ENCODE data around the gene APCDD1L.
"Not testable (repeated sequence)": the region's sequence is repeated elsewhere in the genome, so short reads cannot be mapped to it uniquely, and the experiment has no call there.

The APCDD1L gene

DNA sequence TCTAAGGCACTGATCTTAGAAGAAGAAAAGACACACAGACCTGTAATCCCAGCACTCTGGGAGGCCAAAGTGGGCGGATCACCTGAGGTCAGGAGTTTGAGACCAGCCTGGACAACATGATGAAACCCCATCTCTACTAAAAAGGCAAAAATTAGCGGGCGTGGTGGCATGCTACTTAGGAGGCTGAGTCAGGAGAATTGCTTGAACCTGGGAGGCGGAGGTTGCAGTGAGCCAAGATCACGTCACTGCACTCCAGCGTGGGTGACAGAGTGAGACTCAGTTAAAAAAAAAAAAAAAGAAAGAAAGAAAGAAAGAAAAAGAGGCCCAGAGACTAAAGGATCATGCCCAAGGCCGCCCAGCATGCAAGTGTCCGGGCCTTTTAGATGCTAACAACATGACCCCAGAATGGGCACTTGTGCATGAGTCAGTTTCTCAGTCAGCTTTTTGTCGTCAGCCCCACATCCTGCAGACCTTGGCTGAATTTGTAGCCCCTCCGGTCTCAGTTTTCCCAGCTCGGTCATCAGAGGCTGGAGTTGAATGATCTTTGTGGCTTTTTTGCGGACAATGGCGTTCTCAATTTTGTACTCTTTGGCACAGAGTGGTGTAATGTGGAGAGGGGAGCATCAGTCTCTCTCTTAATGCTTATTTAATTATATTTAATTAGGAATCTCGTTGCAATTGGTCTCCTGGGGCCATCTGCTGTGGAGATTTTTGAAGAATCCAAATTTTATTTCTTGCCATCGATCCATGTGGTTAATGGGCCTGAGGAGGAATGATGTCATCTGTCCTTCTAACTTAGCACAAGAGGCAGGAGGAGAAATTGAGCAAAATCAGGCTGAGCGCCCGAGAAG lies 30.6 kb upstream of the APCDD1L start:
- no peak for DNase-seq (ENCODE audit: extremely low read depth in 1 of 2, low read depth in 1 of 2)

DNA sequence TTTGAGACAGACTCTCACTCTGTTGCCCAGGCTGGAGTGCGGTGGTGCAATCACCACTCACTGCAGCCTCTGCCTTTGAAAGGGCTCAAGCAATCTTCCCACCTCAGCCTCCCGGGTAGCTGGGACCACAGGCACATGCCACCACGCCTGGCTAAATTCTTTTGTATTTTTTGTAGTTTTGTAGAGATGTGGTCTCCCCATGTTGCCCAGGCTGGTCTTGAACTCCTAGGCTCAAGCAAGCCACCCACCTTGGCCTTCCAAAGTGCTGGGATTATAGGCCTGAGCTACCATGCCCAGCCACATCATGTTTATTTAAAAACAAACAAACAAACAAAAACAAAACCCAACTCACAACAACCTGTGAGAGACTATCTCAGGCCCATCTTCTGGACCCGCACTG lies 29.7 kb upstream of the APCDD1L start:
- DNase-seq (ENCODE audit: extremely low read depth in 1 of 2, low read depth in 1 of 2), result no peak

DNA sequence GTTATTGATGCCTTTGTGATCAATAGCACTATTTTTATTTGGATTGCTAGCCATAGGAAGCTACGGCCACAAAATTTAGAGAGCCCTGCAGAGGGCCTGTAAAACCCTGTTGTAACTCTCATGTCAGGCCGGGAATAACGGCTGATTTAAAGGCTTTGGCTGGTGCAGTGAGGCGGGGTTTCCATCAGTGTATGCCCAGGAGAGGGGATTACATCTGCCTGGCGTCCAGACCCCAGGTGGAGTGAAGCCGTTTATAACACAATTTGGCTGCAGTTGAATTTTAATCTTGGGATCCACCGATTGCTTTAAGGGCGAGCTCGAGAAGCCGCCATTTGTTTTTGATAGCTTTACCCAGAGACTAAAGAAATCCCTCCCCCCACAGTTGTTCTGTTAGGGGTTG lies 29.1 kb upstream of the APCDD1L start:
- DNase-seq (ENCODE audit: extremely low read depth in 1 of 2, low read depth in 1 of 2), result no peak

DNA sequence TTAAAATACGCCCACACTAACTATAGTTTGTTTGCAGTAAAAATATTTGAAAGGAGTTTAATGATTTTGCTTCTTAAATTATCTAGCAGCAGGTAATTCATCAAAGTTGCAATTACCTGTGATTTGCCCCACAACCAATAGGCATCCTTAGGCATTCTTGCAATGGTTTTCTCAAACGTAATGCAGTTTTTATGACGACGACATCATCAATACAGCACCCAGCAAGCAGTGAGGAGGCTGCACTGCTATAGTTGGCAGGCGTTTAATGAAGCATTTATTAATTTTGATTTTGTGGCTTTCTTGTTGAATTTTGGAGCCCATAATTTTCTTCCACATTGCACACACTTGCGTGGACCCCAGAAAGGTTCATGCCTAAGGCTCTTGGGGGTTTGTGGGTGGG lies 28.1 kb upstream of the APCDD1L start:
- DNase-seq (ENCODE audit: extremely low read depth in 1 of 2, low read depth in 1 of 2), result no peak

DNA sequence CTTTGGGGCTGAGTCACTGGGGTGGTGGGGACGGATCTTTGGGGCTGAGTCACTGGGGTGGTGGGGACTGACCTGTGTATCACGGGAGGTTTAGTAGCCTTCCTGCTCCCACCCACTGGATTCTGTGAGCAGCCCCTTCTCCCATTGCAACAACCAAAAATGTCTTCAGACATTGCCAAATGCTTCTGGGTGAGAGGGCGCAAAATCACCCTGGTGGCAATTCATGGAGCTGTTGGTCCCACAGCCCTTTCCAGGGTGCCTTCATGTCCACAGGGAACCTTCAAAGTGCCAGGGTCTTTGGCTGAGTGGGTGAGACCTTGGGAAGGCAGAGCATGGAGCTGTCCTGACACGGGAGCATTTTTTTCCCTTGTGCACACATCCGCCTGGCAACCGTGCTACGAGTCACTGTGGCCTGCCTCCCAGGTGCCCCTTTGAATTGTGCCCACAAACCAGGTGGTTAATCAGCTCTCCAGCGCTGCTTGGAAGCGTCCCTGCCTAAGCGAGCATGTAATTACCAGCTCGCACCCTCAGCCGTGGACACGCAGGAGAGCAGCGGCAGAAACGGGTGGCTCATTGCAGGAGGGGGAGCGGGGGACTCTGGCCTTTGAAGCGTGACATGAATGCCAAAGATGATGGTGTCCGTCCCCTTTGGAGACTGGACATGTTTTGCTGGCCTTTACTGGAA lies 27.4 kb upstream of the APCDD1L start:
- DNase-seq (ENCODE audit: extremely low read depth in 1 of 2, low read depth in 1 of 2), result no peak

DNA sequence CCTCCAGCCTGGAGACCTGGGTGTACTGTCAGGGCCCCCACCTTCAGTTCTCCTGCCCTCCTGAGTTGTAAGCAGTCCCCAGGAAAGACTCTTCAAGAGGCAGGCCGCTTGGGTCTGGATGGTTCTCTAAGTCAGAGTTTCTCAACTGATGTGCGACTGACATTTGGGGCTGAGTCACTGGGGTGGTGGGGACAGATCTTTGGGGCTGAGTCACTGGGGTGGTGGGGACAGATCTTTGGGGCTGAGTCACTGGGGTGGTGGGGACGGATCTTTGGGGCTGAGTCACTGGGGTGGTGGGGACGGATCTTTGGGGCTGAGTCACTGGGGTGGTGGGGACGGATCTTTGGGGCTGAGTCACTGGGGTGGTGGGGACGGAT lies 26.8 kb upstream of the APCDD1L start:
- DNase-seq (ENCODE audit: extremely low read depth in 1 of 2, low read depth in 1 of 2), result not testable (repeated sequence)

DNA sequence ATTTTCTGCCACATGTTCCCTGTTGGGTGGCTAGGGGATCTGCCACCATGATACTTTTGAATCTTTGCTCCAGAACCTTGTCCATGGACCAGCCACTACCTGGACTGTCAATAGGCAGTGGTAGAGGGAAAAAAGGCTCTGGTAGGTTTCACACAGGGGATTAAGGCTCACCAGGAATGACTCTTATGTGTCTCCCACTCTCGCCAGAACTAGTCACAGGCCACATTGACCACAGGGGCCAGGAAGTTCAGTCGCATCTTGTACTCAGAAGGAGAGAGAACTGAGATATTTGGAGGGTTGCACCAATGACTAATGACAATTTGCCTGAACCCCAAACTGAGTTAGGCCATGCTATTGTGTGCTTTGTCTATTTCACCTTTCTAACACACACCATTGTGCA lies 23.6 kb upstream of the APCDD1L start:
- no peak for DNase-seq (ENCODE audit: extremely low read depth in 1 of 2, low read depth in 1 of 2)

DNA sequence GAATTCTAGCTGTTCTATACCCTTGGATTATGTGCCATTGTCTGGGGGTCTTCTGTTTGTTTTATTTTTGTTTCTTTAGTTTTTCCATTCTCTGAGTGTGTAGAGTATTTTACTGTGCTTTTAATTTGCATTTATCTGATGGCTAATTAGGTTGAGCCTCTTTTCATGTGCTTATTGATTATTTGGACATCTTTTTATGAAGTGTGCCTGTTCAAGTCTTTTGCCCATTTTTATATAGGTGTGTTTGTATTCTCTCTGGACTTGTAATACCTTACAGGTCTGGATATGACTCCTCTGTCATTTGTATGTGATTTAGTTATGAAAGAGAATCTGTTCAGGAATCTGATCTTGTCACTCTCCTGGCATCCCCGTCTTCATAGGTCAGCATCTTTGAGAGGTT lies 22.6 kb upstream of the APCDD1L start:
- DNase-seq (ENCODE audit: extremely low read depth in 1 of 2, low read depth in 1 of 2), result no peak

DNA sequence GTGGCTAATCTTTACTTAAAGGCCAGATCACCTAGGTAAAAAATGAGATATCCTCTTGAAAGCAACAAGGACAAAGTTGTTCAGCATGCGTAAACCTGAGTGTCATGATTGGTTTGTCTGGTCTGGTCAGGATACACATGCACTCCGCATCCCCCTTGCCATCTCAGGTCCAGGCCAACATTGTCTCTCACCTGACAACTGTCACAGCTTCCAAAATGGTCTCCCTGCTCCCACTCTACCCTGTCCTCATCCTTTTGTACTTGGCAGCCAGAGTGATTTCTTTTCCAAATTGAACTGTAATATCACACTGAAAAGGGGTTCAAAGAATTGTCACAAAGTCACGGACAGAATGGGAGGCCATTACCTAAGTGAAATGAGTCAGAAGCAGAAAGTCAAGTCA lies 21.1 kb upstream of the APCDD1L start:
- DNase-seq (ENCODE audit: extremely low read depth in 1 of 2, low read depth in 1 of 2), result no peak

DNA sequence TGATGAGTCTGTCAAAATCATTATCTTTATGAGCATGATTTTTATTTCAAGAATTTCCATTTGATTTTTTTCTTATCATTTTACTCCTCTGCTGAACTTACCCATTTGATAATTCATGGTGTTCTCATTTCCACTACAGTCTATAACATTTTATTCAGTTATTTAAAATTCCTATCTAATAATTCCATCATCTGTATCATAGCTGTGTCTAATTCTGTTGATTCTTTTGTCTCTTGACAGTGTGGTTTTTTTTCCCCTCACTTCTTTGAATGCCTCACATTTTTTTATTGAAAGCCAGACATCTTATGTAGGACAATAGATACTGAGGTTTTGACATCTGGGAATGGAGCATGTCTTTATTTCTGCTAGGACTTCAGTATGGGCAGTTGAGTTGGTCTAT lies 16.5 kb upstream of the APCDD1L start:
- DNase-seq (ENCODE audit: extremely low read depth in 1 of 2, low read depth in 1 of 2), result no peak

DNA sequence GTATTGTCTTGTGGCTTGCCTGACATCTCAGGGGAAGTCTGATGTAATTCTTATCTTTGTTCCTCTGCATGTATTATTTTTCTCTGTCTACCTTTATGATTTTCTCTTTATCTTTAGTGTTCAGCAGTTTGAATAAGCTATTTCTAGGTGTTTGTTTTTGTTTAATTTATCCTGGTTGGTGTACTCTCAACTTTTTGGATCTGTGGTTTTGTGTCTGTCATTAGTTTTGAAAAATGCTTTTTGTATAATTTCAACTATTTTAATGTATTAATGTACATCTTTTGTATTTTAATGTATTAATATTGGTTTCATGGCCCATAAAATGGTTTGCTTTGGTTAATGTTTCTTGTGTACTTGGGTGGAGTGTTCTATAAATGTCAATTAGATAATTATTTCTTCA lies 15.9 kb upstream of the APCDD1L start:
- DNase-seq (ENCODE audit: extremely low read depth in 1 of 2, low read depth in 1 of 2), result no peak

DNA sequence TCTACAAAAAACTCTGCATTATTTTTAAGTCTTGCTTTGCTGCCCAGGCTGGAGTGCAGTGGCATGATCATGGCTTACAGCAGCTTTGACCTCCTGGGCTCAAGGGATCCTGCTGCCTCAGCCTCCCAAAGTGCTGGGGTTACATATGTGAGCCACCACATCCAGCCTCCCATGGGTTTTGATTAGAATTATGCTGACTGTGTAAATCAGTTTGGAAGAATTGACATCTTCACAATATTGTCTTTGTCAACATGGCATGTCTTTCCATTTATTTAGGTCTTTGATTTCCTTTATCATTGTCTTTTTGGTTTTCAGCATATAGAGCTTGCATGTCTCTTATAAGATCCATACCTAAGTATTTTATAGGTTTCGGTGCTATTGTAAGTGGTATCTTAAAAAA lies 13.2 kb upstream of the APCDD1L start:
- no peak for DNase-seq (ENCODE audit: extremely low read depth in 1 of 2, low read depth in 1 of 2)

DNA sequence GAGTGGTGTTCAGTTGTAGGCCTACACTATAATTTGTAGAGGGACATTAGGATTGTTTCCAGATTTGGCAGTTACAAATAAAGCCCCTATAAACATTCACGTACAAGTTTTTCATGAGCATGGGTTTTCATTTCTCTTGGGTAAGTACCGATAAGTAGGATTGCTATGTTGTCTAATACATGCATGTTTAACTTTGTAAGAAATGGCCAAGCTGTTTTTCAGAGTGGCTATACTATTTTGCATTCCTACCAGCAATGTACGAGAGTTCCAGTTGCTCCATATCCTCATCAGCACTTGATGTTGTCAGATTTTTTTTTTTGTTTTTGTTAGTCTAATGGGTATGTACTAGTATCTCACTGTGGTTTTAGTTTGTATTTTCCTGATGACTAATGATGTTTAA lies 11.2 kb upstream of the APCDD1L start:
- no peak for DNase-seq (ENCODE audit: extremely low read depth in 1 of 2, low read depth in 1 of 2)

DNA sequence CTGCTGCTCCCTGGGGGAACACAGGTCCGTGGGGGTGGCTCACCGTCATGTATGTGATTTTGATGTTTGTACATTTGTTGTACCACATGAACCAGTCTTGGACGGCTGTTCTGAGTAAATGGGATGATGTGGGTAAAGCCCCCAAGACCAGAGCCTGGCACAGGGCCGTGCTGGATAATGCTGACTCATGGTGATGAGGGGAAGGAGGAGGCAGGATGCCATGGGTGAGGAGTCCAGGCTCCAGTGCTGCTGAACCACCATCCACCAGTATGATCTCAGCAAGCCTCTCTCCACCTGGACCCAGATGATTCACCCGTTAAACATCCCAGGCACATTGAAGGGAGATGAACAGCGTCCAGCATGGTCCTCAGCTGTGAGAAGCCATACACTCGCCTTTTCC lies 9.6 kb upstream of the APCDD1L start:
- no peak for DNase-seq (ENCODE audit: extremely low read depth in 1 of 2, low read depth in 1 of 2)

DNA sequence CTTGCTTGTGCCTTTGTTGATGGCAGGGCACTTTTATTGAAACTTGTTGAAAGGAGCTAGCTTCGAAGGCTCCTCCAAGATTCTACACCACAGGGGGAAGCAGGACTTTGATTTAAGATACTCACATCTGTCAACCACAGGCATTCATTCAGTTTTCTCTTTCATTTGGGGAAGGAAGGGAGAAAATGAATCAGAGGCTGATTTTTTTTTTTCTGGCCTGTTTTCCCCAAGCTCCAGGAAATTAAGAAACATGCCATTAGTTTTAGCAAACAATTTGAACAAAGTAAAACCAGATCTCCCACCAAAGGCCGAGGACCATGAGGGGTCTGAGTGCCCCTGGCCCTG lies 8.7 kb upstream of the APCDD1L start:
- no peak for DNase-seq (ENCODE audit: extremely low read depth in 1 of 2, low read depth in 1 of 2)

DNA sequence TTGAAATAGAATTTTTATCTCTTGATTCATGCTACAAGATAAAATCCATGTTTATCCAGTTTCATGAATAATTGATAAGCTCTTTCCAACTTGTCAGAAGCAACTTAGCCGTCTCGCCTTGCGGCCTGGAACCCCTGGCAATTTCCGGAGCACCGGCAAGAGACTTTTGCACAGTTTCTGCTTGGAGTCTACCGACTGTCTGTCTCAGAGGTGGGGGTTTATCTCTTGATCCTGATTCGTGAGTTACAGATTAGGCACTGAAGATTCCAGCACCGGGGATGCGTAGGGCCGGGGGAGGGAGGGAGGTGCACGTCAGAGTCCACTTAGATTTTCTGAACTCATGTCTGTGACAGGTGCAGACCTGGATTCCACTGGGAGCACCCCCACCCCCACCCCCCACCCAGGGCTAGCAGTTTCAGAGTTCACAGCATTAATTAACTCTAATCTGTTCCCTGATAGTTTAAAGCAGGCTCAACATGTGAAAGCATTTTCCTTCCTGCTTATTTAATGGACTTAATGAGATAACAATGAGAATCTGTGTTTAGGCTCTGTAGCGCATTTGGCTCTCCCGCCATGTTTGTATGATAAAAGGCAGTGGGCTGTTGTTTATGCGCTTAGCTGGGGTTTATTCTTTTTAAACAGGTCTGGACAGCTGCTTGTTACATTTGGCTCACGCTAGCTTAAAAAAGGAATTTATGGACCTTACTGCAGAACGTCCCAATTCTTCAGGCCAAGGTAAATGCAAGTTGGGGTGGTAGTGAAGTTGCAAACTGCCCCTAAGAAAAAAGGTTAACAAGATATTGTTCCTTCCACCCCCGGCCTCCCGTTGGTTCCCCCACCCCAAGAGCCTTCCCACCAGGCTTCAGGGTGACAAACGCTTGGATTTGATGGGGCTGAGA lies 8.1 kb upstream of the APCDD1L start:
- DNase-seq (ENCODE audit: extremely low read depth in 1 of 2, low read depth in 1 of 2), result no peak

DNA sequence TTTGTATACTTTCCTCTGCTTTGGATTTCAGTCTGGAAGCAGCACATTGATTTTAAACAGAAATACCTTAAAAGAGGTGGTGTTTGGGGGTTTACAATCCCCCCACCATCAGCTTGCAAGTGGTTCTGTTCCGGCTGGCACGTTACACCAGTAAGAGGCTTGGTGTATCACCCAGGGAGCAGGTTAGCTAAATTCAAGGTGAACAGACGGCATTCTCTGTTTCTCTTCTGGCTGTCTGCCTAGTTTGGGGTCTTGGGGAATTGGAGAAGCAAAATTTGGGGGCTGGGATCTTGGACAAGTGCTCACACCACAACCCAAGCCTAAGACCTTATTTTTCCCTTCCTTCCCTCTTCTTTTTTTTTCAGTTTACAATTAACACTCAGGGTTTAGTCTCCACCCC lies 7.5 kb upstream of the APCDD1L start:
- DNase-seq (ENCODE audit: extremely low read depth in 1 of 2, low read depth in 1 of 2), result no peak

DNA sequence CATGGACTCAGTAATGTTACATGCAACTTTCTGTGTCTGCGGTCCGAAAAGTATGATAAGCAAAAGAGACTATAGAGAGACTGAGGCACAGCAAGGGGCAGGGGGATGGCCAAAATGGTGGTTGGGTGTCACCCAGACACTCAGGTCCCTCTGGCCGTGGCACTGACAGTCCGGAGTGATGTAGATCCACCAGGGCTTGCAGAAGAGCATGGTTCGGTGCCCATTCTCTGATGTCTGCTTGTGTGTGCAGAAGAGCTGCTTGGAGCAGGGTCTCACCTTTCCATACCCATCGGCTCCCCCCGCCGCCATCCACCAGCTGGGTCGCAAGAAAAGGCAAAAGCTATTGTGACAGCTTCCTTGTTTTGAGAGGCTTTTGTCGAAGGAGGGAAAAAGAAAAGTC lies 6.6 kb upstream of the APCDD1L start:
- no peak for DNase-seq (ENCODE audit: extremely low read depth in 1 of 2, low read depth in 1 of 2)

DNA sequence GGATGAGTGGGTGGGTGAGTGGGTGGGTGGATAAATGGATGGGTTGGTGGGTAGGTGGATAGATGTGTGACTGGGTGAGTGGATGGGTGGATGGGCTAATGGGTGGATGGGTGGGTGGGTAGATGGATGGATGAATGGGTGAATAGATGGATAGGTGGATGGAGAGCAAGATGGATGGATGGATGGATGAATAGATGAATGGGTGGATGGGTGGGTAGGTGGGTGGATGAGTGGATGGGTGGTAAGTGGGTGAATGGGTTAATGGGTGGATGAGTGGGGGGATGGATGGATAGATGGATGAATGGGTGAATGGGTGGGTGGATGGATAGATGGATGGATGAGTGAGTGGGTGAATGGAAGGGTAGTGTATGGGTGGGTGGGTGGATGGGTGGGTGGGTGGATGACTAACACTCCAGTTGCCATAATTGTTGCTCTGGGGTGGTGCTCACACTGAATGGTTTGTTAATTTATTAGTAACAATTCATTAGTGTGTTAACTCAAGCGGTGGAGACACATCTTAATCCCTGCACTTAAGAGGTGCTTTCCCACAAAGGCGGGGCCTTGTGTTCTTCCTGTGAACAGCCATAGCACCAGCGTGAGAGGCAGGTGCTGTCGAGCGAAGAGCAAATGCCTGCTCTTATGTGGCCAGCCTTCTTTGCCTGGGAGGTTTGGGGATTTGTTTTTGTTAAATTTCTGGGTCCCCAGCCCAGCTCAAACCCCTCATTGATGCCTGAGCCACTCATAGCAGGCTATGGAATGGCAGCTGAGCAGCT lies 4.9 kb upstream of the APCDD1L start:
- no peak for DNase-seq (ENCODE audit: extremely low read depth in 1 of 2, low read depth in 1 of 2)

DNA sequence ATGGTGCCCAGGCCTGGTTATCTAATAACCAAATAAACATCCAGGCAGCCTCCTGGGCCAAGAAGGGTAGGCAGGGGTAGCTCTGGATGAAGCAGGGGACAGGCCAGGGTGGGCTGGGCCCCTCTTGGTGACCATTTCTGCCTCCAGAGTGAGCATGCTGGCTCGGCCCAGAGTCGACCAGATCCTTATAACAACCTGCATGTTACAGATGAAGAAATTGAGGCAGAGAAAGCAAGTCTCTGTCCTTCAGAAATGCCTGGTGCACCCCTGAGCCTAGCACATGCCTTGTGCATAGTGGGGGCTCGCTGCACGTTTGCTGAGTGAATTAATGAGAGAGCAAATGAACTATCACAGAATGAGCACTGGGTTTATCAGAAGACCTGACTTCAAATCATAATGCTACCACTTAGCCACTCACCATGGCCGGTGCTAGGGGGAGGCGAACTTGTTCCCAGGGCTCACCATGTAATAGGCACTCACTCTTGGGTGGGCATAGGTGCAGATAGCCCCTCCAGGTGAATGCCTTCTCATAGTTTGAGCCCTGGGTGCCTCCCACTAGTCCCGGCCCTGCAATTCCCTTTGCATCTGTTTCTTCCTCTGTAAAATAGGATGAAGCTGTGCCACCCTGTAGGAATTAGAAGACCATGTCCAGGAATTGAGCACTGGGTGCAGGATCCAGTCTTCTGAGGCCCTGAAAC lies 3.8 kb upstream of the APCDD1L start:
- no peak for DNase-seq (ENCODE audit: extremely low read depth in 1 of 2, low read depth in 1 of 2)
